ENCODE results near the gene PACSIN2. TPM values are rescaled to one million over a fixed set of nuclear protein-coding genes. Genes with fewer than 3 reads are reported as not detected.

Gene PACSIN2
- total and polyA plus RNA-seq, 2 of the 13 experiments (the other 11 are each of a cell fraction or from before 2014, with no cell fraction given), result 54.1 to 68.8 TPM

- no peak overlapping the region for H3K4me3 ChIP-seq (replicated peaks in 1 of 3; ENCODE audit: insufficient read depth in 1 of 3, low read depth in 2 of 3, low read length in 3 of 3)
- no peak overlapping the region for H3K4me2 ChIP-seq (ENCODE audit: low read depth, low read length)
- H3K9me3 ChIP-seq (ENCODE audit: low read length), result no peaks in the 10 kb centered on the region
- DNase-seq (ENCODE audit: low spot score) (no peak), ATAC-seq (no peak), FAIRE-seq (no peak)
- H3K4me1 ChIP-seq (ENCODE audit: insufficient read depth, low read length), result peaks cover 54% of the 10 kb centered on the region
- no TSS peak for BruUV-seq (replicated peaks)
- H3K9ac ChIP-seq (ENCODE audit: insufficient read depth, low read depth, low read length), result no peak overlapping the region
- peaks cover 19 to 42% of the 10 kb centered on the region in 2 experiments for H3K36me3 ChIP-seq (replicated peaks in 1 of 2; ENCODE audit: control insufficient read depth in 1 of 2, insufficient read depth in 2 of 2, low read length in 2 of 2)
- WGBS (ENCODE audit: low lambda C conversion rate), result 93% methylated on average over 6 of the region's 6 CpGs
- no peaks in the 10 kb centered on the region; the same call in 1 of the 2 replicates for H4K20me1 ChIP-seq (ENCODE audit: insufficient read depth, low read length)
- intact Hi-C loops (cut with micrococcal nuclease; ENCODE audit: unreplicated experiment) (loop anchor here (5.0 kb wide), 1 partner anchor 45 kb away; no protein-coding TSS in a partner anchor), in situ Hi-C loops (cut with HindIII; ENCODE audit: extremely low pct_ligation_motif_present, low pct_unique_long_range_greater_than_20kb) (no loop called here)
- H3K27me3 ChIP-seq (ENCODE audit: control insufficient read depth in 1 of 2, insufficient read depth in 2 of 2, low read length in 2 of 2), result no peaks in the 10 kb centered on the region
- CTCF ChIA-PET (ENCODE audit: low intra/inter-chr PET ratio, low total read pairs), result no interaction called here
- TF ChIP-seq ZXDC (CRISPR knock-in tag; IDR thresholded peaks at IDR 0.05), result 0 out of 2 replicates have a peak, but pooled peaks have one; percentile 3
- TF ChIP-seq ZNF800 (CRISPR knock-in tag; IDR thresholded peaks at IDR 0.05), result no peak
- no peak for TF ChIP-seq ZNF691 (CRISPR knock-in tag; IDR thresholded peaks at IDR 0.05; ENCODE audit: borderline replicate concordance, low read depth)
- no peak for TF ChIP-seq SRY (CRISPR knock-in tag; IDR thresholded peaks at IDR 0.05)
- TF ChIP-seq TBX2 (CRISPR knock-in tag; IDR thresholded peaks at IDR 0.05; ENCODE audit: borderline replicate concordance), result 0 out of 2 replicates have a peak, but pooled peaks have one; percentile 17
- no peak for TF ChIP-seq ZBTB25 (CRISPR knock-in tag; IDR thresholded peaks at IDR 0.05)
- no peak overlapping the region for H3K27ac ChIP-seq (ENCODE audit: extremely low read length, insufficient read depth, low read length)
- H2AFZ ChIP-seq (ENCODE audit: low read length), result no peak overlapping the region
- POLR2A ChIA-PET, result no interaction called here
- H3K79me2 ChIP-seq (ENCODE audit: insufficient read depth, low read length), result peaks cover 67% of the 10 kb centered on the region
These were observed 102.9 kb downstream of the PACSIN2 start for GRCh38 chr22:42912059-42912458.
